D341Med (cell line): Measurements from ENCODE around the gene SPATA31D1.

Experiments used
- DNase-seq: peaks from one replicate; pipeline ENCODE4 v3.0.0; 2012; ENCODE audit warnings: low spot score

Gene SPATA31D1

DNA sequence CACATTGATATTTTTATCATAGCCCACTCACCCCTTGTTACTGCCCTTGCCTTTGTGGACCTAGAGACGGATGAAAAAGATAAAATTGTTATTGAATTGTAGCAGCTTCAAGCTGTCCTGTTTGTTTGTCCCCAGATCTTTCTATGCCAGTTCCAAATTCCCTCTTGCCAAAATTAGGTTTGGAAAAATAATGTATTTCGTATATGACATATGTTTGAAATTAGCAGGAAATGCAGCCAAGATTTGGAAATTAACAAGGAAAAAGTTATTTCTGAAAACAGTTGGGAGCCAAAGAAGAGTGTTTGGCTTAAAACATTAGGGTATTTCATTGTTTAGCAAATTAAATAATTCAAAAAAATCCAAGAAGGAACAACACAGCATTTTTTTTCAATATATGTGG lies 33.5 kb downstream of the SPATA31D1 start:
- no peak for DNase-seq

- DNase-seq, result no peak
Measured at GRCh38 chr9:82024908-82025307, 36.3 kb downstream of the SPATA31D1 start.

DNA sequence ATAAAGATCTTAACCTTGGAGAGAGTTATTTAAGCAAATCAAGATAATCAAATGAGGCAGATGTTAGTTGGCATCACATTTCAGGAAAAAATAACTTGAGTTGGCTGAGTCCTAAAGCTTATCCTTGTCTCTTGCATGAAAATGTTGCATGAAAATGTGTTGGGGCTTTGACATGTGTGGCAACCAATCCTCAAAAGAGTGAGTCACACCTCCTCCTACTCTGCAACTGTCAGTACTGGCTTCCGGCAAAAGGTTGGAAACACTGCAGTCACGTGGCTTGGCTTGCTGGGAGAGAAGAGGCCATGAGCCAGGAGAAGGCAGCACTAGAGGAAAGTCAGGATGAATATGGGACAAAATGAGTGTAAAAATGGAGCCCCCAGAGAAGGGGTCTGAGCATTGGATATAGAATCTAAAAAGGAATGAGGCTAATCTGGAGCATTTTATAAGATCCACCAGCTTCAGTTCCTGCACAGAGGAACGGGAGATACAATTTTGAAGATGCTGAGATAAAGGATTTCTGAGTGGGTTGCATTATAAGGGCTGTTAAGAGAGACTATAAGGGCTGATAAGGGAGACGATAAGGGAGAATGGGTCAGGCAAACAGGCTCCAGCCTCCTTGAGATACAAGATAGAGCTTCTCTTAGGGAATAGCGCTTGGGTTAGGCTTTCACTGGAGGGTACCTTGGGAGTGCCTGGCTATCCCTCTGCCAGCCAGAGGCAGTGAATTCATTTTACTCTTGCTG lies 43.1 kb downstream of the SPATA31D1 start:
- DNase-seq, result no peak

DNA sequence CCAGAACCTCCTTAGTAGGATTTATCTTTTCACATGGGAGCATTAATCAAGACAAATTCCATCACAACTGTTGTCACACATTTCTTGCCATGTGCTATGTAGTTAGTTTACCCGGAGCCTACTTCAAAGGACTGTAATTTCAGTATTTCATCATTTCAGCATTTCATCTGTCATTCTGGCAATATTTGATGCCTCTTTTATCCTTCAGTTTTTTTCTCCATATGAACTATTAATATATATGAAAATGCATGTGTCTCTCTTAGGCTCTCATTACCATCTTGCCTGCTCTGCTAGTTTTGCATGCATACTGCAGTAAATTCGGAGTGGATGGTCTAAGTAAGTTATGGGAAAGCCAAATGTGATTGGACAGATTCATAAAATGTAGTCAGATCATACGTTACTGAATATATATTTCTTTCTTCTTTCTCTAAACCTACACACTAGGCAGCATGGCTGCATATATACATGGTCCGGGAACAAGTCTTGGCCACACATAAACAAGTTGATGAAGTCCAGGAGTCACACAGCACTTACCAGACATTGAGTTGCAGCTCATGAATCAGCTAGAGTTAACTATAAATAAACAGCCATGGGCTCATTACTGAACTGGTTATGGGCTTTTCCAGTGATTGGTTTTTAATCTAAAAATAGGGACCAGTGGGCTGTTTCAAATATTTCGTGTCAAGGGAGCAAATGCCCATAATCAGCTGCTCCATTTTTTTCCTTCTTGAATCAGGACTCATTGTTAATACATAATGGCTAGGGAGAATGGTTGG lies 46.6 kb downstream of the SPATA31D1 start:
- no peak for DNase-seq

- DNase-seq, result no peak
Measured at GRCh38 chr9:82036086-82036485, 47.5 kb downstream of the SPATA31D1 start.

DNA sequence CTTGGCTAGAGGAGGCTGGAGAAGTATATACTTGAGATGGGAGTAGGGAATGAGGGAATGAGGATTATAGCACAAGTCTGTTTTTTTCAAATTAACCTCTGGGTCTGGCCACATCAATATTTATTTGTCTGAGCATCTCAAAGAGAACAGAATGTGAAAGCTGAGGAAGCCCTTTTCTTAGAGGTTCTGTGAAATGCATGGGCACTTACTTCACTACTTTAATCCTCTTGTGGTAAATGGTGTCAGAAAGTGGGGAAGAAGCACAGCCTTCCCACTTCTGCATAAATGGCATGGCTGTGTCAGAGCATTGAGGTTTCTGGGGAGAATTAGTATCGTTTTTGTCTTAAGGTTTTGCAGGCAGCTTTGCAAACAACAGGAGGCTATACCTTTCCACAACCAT lies 48.6 kb downstream of the SPATA31D1 start:
- DNase-seq, result no peak

DNA sequence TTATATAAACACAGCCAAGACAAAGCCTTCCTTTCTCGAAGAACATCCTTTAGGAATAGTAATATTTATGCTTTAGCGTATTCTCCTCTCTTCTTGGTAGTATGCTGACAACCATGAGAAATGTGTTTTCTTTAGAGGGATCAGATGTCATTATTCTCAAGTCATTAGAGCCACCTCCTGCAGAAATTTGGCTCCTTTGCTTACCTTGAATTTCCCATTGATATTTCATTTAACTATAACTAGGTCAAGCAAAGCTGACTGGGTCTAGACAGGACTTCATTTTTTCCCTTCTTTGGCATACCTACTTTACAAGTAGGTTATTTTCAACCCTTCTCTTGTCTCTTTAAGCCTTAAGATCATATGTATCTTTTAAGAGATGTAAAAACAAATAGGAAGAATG lies 50.3 kb downstream of the SPATA31D1 start:
- DNase-seq, result no peak
